HEK293T (cell line): ENCODE data around the gene IZUMO2.
A peak's percentile ranks its signal among the peaks of the same experiment; 100 is the strongest.

Experiments used
- CTCF ChIA-PET: fragments of 350-600 bp; formaldehyde crosslinking; extraction: SDS; loops from one replicate; lab custom pipeline; 2021; ENCODE audit warnings: antibody characterized with exemption, inconsistent platforms; lab: Yijun Ruan, JAX
- POLR2A ChIA-PET: fragments of 350-600 bp; formaldehyde crosslinking; extraction: SDS; loops from one replicate; lab custom pipeline; 2020; ENCODE audit warnings: antibody characterized with exemption, inconsistent platforms; lab: Yijun Ruan, JAX
- DNase-seq: peaks from one replicate; pipeline ENCODE4 v3.0.0; 2012; ENCODE audit warnings: mixed read lengths; ENCODE audit errors: extremely low spot score
- ARNT ChIP-seq: fragments of 450-650 bp; IDR thresholded peaks from 2 replicates; pipeline ENCODE4 v1.6.1; 2017; ENCODE audit warnings: mild to moderate bottlenecking
- BHLHE40 ChIP-seq: fragments of 450-650 bp; IDR thresholded peaks from 2 replicates; pipeline ENCODE4 v1.6.1; 2016; ENCODE audit warnings: mild to moderate bottlenecking, moderate library complexity, borderline replicate concordance
- CTBP1 ChIP-seq: fragments of 450-650 bp; IDR thresholded peaks from 2 replicates; pipeline ENCODE4 v1.6.1; 2016; ENCODE audit warnings: borderline replicate concordance
- ELF4 ChIP-seq: fragments of 450-650 bp; IDR thresholded peaks from 2 replicates; pipeline ENCODE4 v1.6.1; 2017; ENCODE audit warnings: antibody characterized with exemption
- FOXA1 ChIP-seq: fragments of 450-650 bp; IDR thresholded peaks from 2 replicates; pipeline ENCODE4 v1.6.1; 2016; ENCODE audit warnings: mild to moderate bottlenecking
- FOXK2 ChIP-seq: fragments of 450-650 bp; IDR thresholded peaks from 2 replicates; pipeline ENCODE4 v1.6.1; 2016; ENCODE audit warnings: mild to moderate bottlenecking
- FOXM1 ChIP-seq: fragments of 450-650 bp; IDR thresholded peaks from 2 replicates; pipeline ENCODE4 v1.6.1; 2017; ENCODE audit warnings: mild to moderate bottlenecking, borderline replicate concordance
- HDGF ChIP-seq: fragments of 450-650 bp; IDR thresholded peaks from 2 replicates; pipeline ENCODE4 v1.6.1; 2017; ENCODE audit warnings: antibody characterized with exemption, borderline replicate concordance
- L3MBTL2 ChIP-seq: fragments of 450-650 bp; conservative IDR thresholded peaks from 2 replicates; pipeline ENCODE4 v1.6.1; 2016; ENCODE audit warnings: mild to moderate bottlenecking
- LEF1 ChIP-seq: fragments of 450-650 bp; IDR thresholded peaks from 2 replicates; pipeline ENCODE4 v1.6.1; 2017; ENCODE audit warnings: mild to moderate bottlenecking, borderline replicate concordance
- NFRKB ChIP-seq: fragments of 450-650 bp; IDR thresholded peaks from 2 replicates; pipeline ENCODE4 v1.6.1; 2016; ENCODE audit warnings: mild to moderate bottlenecking, moderate library complexity
- PKNOX1 ChIP-seq: fragments of 450-650 bp; IDR thresholded peaks from 2 replicates; pipeline ENCODE4 v1.6.1; 2016
- SP1 ChIP-seq: fragments of 450-650 bp; IDR thresholded peaks from 2 replicates; pipeline ENCODE4 v1.6.1; 2017
- SUZ12 ChIP-seq: fragments of 450-650 bp; IDR thresholded peaks from 2 replicates; pipeline ENCODE4 v1.6.1; 2016; ENCODE audit warnings: mild to moderate bottlenecking
- TARDBP ChIP-seq: fragments of 450-650 bp; IDR thresholded peaks from 2 replicates; pipeline ENCODE4 v1.6.1; 2016
- ZNF384 ChIP-seq: fragments of 450-650 bp; IDR thresholded peaks from 2 replicates; pipeline ENCODE4 v1.6.1; 2016

The IZUMO2 gene

DNA sequence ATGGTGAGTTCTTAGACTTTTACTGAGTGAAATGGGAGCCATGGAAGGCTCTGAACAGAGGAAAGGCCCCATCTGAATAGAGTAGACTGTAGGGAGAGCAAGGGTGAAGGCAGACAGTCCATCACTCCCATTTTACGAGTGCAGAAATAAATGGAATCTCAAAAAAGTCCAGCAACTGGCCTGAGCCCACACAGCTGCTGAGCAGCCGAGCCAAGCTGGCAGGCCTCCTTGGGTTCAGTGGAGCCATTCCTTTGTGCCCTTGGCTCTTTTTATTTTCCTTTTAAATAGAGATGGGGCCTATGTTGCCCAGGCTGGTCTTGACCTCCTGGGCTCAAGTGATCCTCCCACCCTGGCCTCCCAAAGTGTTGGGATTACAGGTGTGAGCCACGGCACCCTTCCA is 39.3 kb upstream of the IZUMO2 start:
- DNase-seq = no peak
- POLR2A ChIA-PET = no interaction called here
- CTCF ChIA-PET = interaction anchor here (0.6 kb wide), 1 partner anchor 11 kb away, joined by 3 read pairs; no protein-coding TSS in a partner anchor
- TF ChIP-seq BHLHE40 (no peak), CTBP1 (no peak), TARDBP (no peak), FOXA1 (no peak), SUZ12 (no peak), NFRKB (no peak), FOXM1 (no peak), ZNF384 (no peak), LEF1 (no peak), ELF4 (no peak), ARNT (no peak), FOXK2 (no peak), L3MBTL2 (no peak), PKNOX1 (no peak), HDGF (no peak), SP1 (no peak)

DNA sequence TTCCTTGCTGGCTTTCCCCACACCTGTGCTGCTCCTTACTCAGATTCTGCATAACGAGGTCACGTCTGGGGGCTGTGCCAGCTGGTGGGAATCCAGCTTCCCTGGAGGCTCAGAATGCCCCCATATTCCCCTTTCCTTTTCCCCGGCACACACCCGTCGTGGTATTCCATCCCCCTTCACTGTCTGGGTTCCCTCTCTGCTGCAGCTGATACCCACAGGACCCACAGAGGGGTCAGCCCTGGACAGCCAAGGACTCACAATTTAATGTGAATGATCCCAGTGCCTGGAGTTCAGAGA is 36.1 kb upstream of the IZUMO2 start:
- TF ChIP-seq ARNT (no peak), PKNOX1 (no peak), ELF4 (no peak), TARDBP (no peak), CTBP1 (no peak), BHLHE40 (no peak), L3MBTL2 (no peak), HDGF (no peak), LEF1 (no peak), FOXA1 (no peak), NFRKB (no peak)
- ChIA-PET CTCF (no interaction called here), POLR2A (no interaction called here)
- no peak for DNase-seq

GRCh38 chr19:50198431-50199258 is 35.6 kb upstream of the IZUMO2 start:
- no peak for DNase-seq
- CTCF ChIA-PET = no interaction called here
- TF ChIP-seq BHLHE40 = no peak
- 0 out of 2 replicates have a peak, but pooled peaks have one; percentile 37 for TF ChIP-seq PKNOX1
- POLR2A ChIA-PET = no interaction called here

GRCh38 chr19:50197348-50197747 is 34.3 kb upstream of the IZUMO2 start:
- POLR2A ChIA-PET = no interaction called here
- TF ChIP-seq HDGF = no peak
- no peak for TF ChIP-seq ELF4
- no peak for TF ChIP-seq FOXM1
- no peak for TF ChIP-seq LEF1
- no peak for TF ChIP-seq CTBP1
- no peak for TF ChIP-seq NFRKB
- no peak for TF ChIP-seq SP1
- TF ChIP-seq L3MBTL2 = no peak
- no peak for TF ChIP-seq FOXK2
- TF ChIP-seq SUZ12 = no peak
- TF ChIP-seq PKNOX1 = no peak
- no peak for TF ChIP-seq ZNF384
- no peak for TF ChIP-seq FOXA1
- TF ChIP-seq TARDBP = no peak
- no peak for TF ChIP-seq BHLHE40
- TF ChIP-seq ARNT = no peak
- no peak for DNase-seq
- CTCF ChIA-PET = no interaction called here

DNA sequence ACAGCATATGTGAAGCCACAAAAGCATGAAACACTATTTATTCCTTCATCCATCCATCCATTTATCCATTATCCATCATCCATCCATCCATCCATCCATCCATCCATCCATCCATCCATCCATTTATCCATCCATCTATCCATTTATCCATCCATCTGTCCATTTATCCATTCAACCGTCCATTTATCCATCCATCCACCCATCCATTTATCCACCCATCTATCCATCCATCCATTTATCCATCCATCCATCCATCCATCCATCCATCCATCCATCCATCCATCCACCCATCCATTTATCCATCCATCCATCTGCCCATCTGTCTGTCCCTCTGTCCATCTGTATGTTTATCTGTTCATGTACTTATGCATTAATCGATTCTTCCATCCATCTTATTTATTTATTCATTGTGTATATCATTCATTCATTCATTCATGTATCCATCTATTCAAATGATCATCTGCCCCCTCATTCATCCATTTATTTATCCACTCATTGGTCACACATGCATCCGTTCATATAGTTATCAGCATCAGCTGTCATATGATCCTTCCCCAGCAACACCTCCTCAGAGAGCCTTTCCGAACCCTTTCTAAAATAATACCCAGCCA is 33.3 kb upstream of the IZUMO2 start:
- ChIA-PET POLR2A (no interaction called here), CTCF (no interaction called here)
- TF ChIP-seq NFRKB (no peak), SUZ12 (no peak), FOXK2 (no peak), TARDBP (no peak), BHLHE40 (no peak), SP1 (no peak)
- no peak for DNase-seq
